ENCODE data around the gene RNF38.

DNA sequence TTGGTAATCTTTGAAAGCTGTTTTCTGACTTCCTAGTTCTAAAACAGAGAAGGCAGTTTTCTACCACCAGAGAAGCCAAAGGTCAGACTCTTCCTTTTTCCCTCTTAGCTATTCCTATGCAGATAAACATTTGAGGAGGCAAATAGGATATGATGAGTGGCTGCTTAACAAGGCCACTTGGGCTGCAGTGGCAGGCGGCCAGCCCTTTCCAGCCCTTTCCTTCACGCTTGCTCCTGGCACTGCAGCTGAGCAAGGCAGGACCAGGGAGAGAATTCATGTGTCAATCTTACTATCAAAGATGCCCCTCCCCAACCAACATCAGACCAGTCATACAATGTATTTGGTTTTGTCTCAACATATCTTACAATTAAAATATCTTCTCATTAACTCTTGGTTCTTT is 36.8 kb upstream of the RNF38 start:
- TF ChIP-seq POLR2A (IDR thresholded peaks at IDR 0.05), result no peak
- TF ChIP-seq, protein P1, sequence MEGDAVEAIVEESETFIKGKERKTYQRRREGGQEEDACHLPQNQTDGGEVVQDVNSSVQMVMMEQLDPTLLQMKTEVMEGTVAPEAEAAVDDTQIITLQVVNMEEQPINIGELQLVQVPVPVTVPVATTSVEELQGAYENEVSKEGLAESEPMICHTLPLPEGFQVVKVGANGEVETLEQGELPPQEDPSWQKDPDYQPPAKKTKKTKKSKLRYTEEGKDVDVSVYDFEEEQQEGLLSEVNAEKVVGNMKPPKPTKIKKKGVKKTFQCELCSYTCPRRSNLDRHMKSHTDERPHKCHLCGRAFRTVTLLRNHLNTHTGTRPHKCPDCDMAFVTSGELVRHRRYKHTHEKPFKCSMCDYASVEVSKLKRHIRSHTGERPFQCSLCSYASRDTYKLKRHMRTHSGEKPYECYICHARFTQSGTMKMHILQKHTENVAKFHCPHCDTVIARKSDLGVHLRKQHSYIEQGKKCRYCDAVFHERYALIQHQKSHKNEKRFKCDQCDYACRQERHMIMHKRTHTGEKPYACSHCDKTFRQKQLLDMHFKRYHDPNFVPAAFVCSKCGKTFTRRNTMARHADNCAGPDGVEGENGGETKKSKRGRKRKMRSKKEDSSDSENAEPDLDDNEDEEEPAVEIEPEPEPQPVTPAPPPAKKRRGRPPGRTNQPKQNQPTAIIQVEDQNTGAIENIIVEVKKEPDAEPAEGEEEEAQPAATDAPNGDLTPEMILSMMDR (IDR thresholded peaks at IDR 0.05), result no peak

Data from prostate gland (tissue), 2 donors.